ENCODE results near the gene CDCP1. TPM values are rescaled to one million over a fixed set of nuclear protein-coding genes. Genes with fewer than 3 reads are reported as not detected.
"Not testable (repeated sequence)": the region's sequence is repeated elsewhere in the genome, so short reads cannot be mapped to it uniquely, and the experiment has no call there.

The CDCP1 gene
- polyA plus RNA-seq, 3 donors = 0.99 to 1.6 (median 1.1) TPM

DNA sequence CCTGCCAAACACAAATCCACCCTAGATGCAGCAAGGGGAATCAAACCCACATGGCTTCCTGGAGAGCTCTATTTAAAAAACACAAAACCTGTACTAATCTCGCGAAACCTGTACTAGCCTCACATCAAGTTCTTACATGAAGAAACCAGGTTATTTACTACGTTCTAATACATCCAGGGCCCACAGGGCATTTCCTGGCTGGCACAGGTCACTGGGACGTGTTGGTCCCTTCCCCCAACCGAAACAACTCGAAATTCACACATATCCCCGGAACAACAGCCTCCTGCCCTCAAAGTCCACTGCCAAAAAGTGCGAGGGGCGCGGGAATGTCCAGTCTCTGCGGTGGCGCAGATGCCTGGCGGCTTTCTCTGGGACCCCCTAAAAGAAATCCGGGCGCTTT, 955 bp downstream of the CDCP1 start:
- DNase-seq (ENCODE audit: extremely low read depth in 1 of 11, low read depth in 9 of 11, low spot score in 4 of 11) = no peak

DNA sequence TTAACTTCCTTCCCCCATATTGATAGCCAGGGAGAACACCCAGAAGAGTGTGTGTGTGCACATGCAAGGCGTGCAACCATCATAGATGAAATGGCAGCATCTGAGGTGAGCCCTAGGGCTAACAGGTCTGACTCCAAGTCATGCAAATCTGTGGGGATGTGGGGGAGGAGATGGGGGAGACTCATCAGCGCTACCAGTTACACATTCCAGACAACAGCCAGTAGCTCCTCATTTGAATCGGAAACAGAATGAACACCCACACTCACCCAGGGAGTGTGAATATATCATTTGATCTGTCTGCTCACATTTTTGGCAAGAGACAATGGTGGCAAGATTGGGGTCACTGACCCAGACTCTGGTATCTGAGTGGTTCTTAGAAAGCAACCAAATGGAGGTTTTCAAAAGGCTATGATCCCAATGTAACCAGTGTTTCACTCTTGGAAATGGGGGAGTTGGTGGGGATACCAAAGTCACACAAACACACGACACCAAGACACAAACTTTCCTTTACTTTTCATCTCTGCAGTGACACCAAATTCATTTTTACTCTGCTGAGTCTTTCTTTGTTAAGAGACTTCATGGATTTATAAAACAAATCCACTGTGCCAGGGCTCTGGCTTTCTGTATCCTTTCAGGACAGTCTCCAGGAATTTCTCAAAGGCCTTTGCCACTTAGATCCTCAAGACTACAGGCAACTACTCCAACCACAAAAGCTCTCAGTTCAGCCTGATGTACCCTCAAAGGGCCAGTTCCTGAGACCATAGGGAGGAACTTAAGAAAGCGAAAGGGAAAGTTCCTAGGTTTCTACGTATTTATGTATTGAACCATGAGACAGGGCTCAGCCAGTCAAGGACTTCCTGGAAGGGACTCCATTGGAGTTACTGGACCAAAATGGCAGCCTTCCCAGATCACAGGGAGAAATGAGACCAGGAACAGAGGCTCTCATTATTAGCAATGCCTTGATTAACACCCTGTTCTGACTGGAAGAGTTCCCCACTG, 2.2 kb downstream of the CDCP1 start:
- no peak for DNase-seq (ENCODE audit: extremely low read depth in 1 of 11, low read depth in 9 of 11, low spot score in 4 of 11)

DNA sequence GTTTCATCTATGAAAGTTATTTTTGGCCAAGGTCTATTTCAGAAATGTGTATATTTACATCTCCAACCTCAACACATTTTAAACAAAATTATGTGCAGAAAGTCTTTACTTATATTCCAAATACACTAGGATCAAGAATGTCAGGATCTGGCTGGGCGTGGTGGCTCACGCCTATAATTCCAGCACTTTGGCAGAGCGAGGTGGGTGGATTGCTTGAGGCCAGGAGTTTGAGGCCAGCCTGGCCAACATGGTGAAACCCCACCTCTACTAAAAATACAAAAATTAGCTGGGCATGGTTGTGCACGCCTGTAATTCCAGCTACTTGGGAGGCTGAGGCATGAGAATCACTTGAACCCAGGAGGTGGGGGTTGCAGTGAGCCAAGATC, 5.4 kb downstream of the CDCP1 start:
- not testable (repeated sequence) for DNase-seq (ENCODE audit: extremely low read depth in 1 of 11, low read depth in 9 of 11, low spot score in 4 of 11)

GRCh38 chr3:45140141-45140769, 5.9 kb downstream of the CDCP1 start:
- no peak for DNase-seq (ENCODE audit: extremely low read depth in 1 of 11, low read depth in 9 of 11, low spot score in 4 of 11)

GRCh38 chr3:45139372-45140140, 6.6 kb downstream of the CDCP1 start:
- no peak for DNase-seq (ENCODE audit: extremely low read depth in 1 of 11, low read depth in 9 of 11, low spot score in 4 of 11)

GRCh38 chr3:45137656-45138181, 8.5 kb downstream of the CDCP1 start:
- no peak for DNase-seq (ENCODE audit: extremely low read depth in 1 of 11, low read depth in 9 of 11, low spot score in 4 of 11)

- DNase-seq (ENCODE audit: extremely low read depth in 1 of 11, low read depth in 9 of 11, low spot score in 4 of 11) = no peak
These were observed 10.2 kb downstream of the CDCP1 start for GRCh38 chr3:45135959-45136358.

GRCh38 chr3:45134758-45135521, 11.2 kb downstream of the CDCP1 start:
- no peak for DNase-seq (ENCODE audit: extremely low read depth in 1 of 11, low read depth in 9 of 11, low spot score in 4 of 11)

- DNase-seq (ENCODE audit: extremely low read depth in 1 of 11, low read depth in 9 of 11, low spot score in 4 of 11) = no peak
These were observed 13.5 kb downstream of the CDCP1 start for GRCh38 chr3:45132568-45133211.

DNA sequence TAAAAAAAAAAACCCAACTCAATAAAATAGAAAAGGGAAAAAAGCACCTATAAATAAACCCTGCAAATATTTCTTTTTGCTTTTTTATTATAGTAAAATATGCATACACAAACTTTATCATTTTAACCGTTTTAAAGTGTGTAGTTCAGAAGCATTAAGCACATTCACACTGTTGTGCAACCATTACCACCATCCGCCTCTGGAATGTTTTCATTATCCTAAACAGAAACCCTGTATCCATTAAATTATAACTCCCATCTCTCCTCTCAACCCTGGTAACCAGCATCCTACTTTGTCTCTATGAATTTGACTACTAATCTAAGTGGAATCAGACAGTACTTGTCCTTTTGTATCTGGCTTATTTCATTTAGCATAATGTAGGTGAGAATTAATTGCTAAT, 15.0 kb downstream of the CDCP1 start:
- DNase-seq (ENCODE audit: extremely low read depth in 1 of 11, low read depth in 9 of 11, low spot score in 4 of 11) = no peak

DNA sequence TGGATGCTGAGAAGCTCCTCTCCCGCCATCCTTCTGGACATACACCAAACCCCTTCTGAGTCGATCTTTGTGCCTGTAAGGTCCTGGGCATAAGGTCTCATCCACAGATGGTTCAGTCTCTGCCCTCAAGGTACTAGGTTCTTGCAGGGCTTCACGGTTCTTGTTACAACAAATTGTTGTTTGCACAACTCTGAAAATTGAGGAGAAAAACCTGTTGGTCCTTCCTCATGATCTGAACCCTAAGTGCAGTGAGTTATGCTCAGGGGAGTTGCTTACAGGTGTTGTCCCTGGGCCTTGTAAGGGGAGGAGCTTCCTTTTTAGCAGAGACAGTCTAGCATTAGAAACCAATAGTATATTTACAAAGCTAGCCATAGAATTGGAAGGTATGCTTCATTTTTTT, 15.7 kb downstream of the CDCP1 start:
- no peak for DNase-seq (ENCODE audit: extremely low read depth in 1 of 11, low read depth in 9 of 11, low spot score in 4 of 11)

- no peak for DNase-seq (ENCODE audit: extremely low read depth in 1 of 11, low read depth in 9 of 11, low spot score in 4 of 11)
These were observed 17.2 kb downstream of the CDCP1 start for GRCh38 chr3:45128950-45129349.

- no peak for DNase-seq (ENCODE audit: extremely low read depth in 1 of 11, low read depth in 9 of 11, low spot score in 4 of 11)
These were observed 18.9 kb downstream of the CDCP1 start for GRCh38 chr3:45127130-45127822.

DNA sequence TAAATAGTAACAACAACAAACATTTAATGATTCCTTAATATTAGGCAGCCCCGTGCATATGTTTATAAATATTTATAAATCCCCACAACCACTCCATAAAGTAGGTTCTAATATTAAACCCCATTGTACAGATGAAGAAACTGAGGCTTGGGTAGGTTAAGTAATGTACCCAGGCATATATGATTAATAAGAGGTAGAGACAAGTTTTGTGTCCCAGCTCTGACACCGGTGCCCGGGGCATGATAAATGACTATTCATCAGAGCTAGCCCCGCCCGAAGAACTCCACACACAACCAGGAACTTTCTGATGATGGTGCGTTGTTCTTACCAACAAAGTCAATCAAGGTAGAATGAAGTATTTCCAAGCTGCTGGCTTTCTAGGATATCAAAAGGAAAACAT, 19.4 kb downstream of the CDCP1 start:
- no peak for DNase-seq (ENCODE audit: extremely low read depth in 1 of 11, low read depth in 9 of 11, low spot score in 4 of 11)

- DNase-seq (ENCODE audit: extremely low read depth in 1 of 11, low read depth in 9 of 11, low spot score in 4 of 11) = no peak
These were observed 20.6 kb downstream of the CDCP1 start for GRCh38 chr3:45125550-45126026.

GRCh38 chr3:45124956-45125355, 21.2 kb downstream of the CDCP1 start:
- DNase-seq (ENCODE audit: extremely low read depth in 1 of 11, low read depth in 9 of 11, low spot score in 4 of 11) = no peak

DNA sequence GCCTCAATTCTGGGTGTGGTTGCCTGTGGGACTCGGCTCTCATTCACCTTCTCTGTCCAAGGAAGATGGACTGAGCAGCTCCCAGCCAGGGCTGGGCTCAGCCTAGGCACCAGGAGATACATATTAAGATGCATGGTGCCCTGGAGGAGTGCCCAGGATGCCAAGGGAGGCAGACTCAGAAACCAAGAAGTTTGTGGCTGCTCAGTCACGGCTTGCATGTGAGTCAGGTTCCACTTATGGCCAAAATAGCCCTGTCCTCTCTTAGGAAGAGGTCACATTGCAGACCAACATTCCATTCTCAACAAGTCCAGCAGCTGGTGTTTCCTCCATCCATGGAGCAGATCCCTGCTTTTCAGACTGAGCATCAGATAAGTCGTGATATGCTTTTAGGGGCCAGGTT, 21.8 kb downstream of the CDCP1 start:
- no peak for DNase-seq (ENCODE audit: extremely low read depth in 1 of 11, low read depth in 9 of 11, low spot score in 4 of 11)
